GM23338 (cell line): ENCODE results near the gene RCAN3.

Experiments used
- CTCF ChIP-seq, 2 experiments: fragments of 200-600 bp in 1 of 2; sonication (generic) in 1 of 2; conservative IDR thresholded peaks; 2 replicates each; pipeline versions ENCODE4 v1.5.1 to v1.6.1; 2016 to 2017; ENCODE audit warnings: antibody characterized with exemption in 2 of 2, low read depth in 2 of 2, mild to moderate bottlenecking in 2 of 2, moderate library complexity in 1 of 2
- ETS1 ChIP-seq: IDR thresholded peaks from 2 replicates; pipeline ENCODE4 v1.6.1; 2016; ENCODE audit warnings: antibody characterized with exemption
- EZH2 ChIP-seq: fragments of 200-600 bp; sonication (generic); IDR thresholded peaks from one replicate; pipeline ENCODE4 v1.8.0; 2017; ENCODE audit warnings: antibody characterized with exemption, mild to moderate bottlenecking, low read depth; ENCODE audit not compliant: unreplicated experiment
- EZH2phosphoT487 ChIP-seq: fragments of 200-600 bp; sonication (generic); IDR thresholded peaks from one replicate; pipeline ENCODE4 v1.8.1; 2018; ENCODE audit warnings: antibody characterized with exemption; ENCODE audit not compliant: unreplicated experiment
- JUNB ChIP-seq: IDR thresholded peaks from one replicate; pipeline ENCODE4 v1.6.1; 2016; ENCODE audit warnings: antibody characterized with exemption; ENCODE audit not compliant: unreplicated experiment
- POLR2AphosphoS5 ChIP-seq: IDR thresholded peaks from 2 replicates; pipeline ENCODE4 v1.6.1; 2016; ENCODE audit warnings: antibody characterized with exemption, low read depth
- REST ChIP-seq: IDR thresholded peaks from one replicate; pipeline ENCODE4 v1.6.1; 2018; ENCODE audit warnings: antibody characterized with exemption; ENCODE audit not compliant: unreplicated experiment

GRCh38 chr1:24558902-24559791 is 56.5 kb downstream of the RCAN3 start:
- TF ChIP-seq POLR2AphosphoS5 (no peak), CTCF (conservative IDR thresholded peaks at IDR 0.05; ENCODE audit: low read depth in 2 of 2) (no peak), JUNB (no peak), REST (no peak), EZH2phosphoT487 (no peak), EZH2 (no peak), ETS1 (no peak)
